Measurements from ENCODE around the gene NID2.

NID2 gene

DNA sequence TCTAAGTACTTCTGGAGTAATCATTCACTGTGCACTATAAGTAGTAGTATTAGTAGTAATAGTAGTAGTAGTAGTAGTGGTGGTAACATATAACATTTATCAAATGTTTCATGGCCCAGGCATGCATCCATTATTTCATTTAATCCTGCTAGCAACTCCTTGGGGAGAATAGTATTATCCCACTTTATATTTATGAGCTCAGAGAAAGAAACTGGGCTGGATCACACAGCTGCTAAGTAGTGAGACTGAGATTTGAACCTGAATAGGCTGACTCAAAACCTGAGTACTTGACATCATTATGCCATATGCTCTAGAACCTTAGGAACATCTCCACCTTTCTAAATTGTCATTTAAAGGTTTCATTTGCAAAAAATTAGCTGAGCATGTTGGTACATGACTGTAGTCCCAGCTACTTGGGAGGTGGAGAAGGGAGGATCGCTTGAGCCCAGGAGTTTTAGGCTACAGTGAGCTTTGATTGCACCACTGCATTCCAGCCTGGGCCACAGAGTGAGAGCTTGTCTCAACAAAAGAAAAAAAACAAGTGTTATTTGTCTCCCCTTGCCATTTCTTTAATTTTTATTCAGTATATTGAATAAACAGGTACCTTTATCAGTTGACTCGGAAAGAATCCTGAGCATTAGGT lies 11.4 kb upstream of the NID2 start:
- no peak for DNase-seq

DNA sequence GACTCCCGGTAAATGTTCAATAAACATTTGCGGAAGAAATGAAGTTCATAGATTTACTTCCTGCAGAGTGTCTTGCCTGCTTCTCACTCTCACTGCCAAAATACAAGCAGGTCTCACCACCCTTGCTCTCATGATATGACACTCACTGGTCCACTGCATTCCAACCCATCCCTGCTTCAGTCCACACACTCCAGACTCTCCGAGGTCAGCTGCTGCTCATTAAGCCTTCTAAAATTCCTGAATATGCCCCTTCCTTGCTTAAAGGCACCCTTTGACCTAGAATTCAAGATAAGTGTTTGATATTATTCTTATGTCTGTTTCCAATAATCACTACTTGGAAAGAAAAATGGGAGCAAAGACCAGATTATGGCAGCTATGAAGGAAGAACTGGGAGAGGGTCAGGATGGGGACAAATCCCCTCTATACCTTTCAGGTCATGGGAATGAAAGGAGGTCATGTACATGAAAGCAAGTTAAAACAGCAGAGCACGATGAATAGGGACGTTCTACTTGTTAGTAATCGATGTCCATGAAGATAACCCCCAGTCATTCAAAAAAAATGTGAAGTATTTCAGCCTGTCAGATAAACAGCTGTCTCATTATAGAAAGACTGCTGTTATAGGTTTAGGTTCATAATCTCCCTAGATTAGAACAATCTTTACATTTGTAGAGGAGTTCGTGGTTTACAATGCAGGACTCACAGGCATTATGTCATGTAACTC lies 10.5 kb upstream of the NID2 start:
- DNase-seq, result no peak

DNA sequence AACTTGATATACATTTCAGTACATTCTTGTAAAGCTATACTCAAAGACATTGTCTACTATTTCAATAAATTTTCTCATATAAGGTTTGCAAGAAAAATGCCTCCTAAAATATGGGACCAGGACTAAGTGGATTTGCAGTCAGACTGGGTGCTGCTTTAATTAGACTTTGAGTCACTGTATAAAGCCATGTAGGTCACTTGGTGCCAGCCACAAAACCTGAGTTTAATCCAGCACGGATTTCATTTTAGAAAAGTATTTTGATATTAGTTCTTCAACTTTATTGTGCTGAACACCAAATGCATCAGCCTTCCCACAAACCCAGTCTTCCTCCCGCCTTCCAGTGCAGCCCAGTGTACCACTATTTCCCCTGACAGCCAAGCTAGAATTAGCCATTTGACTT lies 9.9 kb upstream of the NID2 start:
- no peak for DNase-seq

DNA sequence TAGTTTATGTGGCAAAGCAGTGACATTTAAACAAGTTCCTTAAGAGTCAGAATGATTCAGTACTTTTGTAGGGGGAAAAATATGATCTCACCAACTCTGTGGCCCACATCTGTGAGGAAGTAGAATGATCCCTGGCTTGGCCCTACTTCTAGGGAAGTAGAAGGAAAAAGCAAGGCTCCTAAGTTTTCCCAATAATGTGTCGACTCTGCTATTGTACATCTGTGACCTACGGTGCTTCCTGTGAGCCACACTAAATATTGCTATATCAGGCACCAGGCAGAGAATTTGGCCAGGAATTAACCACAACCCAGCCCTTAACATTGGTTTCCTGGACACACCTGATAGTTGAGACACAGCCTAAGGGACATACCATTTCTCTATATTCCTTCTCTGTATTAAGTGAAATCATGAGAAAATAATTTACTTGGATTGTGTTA lies 9.3 kb upstream of the NID2 start:
- DNase-seq, result no peak

DNA sequence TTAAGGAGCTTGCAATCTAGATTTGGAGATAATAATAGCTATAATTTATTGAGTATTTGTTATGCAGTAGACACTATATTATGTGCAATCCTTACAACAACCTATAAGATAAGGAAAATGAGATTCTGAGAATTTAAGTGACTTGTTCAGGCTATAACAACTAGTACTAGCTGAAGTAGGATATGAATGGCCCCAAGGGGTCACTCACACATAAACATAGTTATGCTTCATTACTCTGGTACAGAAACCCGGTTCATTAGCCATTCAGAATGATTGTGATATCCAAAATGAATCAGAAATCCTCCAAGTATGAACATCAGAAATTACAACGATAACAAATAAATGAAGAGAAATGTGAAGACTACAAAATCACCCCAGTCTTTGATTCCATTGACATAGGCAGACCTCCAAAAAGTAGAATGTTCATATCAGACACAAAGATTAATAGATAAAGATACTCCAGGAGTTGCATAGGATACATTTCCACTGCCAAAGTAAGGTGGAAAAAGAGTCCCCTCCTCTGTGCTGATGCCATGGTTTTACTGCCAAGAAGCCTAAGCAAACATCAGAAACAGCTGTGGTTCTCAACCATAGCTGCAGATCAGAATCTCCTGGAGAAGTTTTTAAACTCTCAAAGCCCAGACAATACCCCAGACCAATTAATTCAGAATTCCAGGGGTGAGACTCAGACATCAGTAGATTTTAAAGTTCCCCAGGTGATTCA lies 8.6 kb upstream of the NID2 start:
- DNase-seq, result no peak

DNA sequence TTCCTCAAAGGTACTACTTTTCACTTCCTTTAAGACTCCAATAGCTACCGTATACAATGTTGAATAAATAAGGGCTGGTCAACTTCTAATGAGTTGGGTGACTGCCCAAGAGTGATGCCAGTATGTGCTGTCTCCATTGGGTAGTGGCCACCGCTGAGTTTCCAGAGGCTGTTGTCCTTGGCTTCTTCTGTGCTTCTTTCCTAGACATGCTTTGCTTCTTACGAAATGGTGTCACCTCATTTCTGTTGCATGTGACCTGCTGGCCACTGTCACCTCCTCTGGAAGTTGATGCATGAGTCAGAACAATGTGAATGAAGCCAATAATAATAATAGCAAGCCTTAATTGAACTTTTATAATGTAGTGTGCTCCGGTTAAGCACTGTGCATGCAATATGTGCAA lies 7.5 kb upstream of the NID2 start:
- no peak for DNase-seq

DNA sequence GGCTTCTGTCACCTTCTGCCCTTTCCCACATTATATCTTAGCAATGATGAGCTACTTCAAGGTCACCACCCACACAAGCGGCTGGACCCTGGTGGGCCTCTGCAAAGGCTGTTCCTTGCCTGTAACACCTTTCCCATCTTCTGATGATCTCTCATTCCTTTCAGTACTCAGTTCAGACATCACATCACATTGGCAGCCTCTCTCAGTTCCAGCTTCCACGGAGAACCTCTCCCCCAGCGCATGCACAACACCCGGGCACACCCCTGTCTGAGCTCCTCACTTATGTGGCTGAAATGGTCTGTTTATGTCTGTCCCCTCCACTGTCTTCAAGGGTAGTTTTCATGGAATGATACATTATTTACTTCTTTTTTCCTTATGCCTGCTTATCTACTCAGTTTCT lies 6.5 kb upstream of the NID2 start:
- DNase-seq, result no peak

DNA sequence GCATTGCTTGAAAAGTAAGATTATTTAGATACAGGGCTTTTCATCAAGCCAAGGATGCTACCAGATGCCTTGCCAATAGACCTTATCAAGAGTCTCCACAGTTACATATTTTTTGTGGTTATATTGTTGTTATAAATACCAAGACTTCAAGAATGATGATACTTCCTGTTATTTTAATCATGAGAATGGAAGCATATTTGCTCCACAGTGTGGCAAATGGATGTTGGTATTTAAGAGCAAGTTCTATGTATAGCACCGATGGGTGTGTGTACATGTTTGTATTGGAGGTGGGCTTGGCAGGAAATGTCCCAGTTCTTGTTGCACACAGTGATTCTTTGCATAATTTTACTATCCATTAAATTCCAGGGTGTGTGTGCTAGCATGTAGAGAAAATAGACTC lies 4.4 kb upstream of the NID2 start:
- DNase-seq, result no peak

DNA sequence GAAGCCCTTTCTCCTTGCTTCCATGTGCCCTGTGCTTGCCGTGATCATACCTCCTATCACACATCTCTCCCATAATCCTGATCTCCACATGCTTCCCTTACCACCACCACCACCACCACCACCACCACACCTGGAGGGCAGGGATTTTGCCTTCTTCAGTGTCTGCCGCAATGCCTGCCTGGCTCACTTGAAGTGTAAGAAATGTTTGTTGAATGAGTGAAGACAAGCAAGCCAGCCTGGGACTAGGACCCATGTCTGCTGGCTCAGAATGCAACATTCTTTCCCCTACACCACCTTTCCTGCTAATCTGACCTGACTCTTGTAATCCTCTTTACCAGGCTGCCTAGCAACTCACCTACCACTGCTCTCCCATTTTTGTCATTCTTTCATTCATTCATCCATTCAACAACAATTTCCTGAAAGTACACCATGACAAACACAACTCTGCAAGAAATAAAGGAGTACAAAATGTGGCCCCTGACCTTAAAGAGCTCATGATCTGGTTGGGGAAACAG lies 3.5 kb upstream of the NID2 start:
- no peak for DNase-seq

DNA sequence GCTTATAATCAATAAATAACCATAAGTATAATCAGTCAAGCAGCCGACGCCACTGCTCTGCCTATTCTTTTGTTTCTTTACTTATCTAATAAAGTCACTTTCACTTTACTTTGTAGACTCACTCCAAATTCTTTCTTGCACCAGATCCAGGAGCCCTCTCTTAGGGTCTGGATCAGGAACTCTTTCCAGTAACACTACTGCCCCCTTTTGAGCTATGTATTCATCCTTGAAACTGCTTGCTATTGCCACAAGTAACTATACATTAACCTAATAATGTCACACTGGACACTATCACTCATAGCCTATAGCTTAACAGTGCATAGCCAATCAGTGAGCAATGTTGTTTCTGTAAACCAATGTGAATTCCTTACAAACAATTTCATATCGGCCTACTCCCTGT lies 2.8 kb upstream of the NID2 start:
- peak in 1 of 2 experiments; percentile 50 for DNase-seq

DNA sequence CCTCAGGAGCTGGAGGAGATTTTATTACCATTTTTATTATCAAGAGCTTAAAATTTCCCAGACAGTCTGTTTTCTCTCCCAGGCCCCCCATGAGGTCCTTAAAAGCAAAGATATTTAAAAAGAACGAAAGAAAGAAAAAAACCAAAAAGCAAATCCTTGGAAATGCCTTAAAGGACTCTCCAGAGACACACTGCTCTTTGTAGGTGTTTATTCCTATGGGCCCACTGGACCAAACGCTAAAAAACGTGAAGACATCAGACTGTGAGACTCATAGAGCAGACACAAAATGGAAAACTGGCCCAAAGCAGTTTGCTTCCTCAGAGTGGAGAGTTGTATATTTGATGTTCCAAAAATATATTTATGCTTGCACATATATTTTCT lies 1.2 kb upstream of the NID2 start:
- no peak for DNase-seq

DNA sequence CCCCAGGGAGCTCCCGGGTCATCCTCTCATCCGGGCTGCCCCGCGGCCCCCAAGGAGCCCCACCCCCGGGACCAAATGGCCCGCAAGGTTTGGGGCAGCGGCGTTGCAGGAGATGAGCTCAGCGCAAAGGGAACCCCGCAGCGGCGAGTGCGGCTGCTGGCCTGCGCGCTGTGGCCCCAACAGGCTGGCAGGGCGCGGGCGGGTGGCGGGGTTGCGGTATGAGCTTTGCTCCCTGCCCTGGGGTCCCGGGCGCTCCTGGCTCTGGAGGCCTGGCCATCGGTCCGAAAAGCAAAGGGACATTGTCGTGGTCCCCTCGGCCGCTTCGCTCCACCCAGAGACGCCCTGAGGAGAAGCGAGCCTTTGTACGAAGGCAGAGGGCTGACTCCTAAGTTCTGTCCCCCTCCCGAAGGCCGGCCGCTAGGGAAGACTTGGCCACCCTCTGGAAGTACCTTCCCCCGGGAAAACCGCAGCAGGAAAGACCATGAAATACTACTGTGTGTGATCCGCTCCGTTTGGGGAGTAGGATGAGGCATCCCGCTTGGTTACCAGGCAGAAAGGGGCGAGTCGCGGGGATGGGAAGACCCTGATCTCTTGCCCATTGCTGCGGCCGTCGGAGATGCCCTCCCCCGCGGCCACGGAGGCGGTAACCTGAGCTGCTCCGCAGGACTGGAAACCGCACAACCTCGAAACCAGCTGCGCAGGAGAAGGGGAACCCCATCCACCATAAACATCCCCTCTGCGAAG lies 620 bp upstream of the NID2 start:
- DNase-seq, result peak; percentile 33 to 34

DNA sequence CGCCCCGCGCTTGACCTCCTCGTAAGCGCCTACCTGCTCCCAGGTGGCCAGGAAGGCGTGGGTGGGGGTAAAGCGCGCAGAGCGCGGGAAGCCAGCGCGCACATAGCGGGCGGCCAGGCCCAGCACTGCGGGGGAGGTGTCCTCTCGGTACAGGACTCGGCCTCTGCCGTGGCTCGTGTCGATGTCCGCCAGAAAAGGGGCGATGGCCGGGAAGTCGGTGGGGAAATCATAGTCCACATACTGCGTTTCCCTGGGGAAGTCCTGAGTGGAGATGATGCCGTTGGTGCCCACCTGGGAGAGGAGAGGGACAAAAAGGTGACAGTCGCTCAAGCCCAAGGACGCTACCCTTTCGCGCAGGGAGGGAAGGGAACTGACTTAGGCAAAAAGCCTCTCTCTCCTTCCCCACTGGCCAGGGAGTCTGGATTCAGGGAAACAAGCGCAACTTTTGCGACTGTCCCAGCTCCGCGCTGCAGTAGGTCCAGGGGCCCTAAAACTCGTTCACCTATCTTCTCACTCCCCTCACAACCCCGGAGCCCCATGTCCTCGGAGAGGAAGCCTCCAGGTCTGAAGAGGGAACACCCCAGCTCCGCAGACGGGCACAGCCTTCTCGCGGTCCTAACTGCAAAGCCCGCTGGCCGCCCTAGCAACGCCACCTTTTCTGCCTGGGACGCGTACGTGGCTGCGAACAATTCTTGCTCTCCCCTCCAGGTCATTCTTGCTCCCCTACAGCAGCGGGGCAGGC lies 815 bp downstream of the NID2 start:
- peak; percentile 61 to 71 for DNase-seq

DNA sequence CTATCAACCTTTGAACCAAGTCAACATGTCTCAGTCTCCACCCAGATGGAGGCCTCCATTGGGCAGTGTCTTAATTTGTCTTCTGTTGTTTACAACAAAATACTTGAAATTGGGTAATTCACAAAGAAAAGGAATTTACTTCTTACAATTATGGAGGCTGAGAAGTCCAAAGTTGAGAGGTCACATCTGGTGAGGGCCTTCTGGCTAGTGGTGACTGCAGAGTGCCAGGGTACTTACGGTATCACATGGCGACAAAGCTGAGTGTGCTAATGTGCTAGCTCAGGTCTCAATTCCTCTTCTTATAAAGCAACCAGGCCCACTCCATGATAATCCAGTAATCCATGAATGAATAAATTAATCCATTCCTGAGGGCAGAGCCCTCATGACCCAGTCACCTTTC lies 4.7 kb downstream of the NID2 start:
- peak in 1 of 2 experiments; percentile 39 for DNase-seq

DNA sequence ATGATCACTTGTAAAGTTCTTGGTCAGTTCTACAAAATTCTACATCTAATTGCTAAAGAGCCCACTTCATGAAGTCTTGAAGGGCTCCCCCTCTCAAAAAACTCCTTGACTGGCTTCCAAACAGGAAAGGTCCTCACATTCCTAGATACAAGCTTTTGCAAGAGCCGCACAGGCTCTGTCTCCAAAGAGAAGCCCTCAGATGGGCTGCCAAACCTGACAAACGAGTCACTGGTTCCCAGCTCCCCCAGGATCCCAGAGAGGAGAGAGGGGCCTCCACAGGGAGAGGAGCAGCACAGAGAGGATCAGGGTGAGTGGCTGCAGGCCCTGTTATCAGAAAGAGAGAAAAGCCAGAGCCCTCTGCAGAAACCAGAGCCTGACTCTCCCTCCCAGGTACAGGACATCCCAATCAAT lies 5.8 kb downstream of the NID2 start:
- no peak for DNase-seq

DNA sequence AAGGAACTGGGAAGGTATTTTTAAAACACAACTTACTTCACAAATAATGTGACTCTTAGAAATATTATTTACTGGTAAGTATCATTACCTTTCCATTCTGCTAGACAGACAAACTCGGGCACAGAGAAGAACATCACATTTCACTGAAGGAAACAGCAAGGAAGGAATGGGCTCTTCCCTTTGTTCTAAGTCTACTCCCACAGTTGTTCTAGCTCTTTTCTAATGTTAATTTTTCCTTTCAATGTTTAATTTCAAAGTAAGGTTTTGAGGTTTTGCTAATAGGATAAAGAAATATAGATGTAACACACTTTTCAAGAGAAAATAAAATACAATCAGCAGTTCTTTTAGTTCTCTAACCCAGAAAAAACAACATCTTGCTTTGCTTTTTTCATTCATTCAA lies 7.0 kb downstream of the NID2 start:
- DNase-seq, result no peak

DNA sequence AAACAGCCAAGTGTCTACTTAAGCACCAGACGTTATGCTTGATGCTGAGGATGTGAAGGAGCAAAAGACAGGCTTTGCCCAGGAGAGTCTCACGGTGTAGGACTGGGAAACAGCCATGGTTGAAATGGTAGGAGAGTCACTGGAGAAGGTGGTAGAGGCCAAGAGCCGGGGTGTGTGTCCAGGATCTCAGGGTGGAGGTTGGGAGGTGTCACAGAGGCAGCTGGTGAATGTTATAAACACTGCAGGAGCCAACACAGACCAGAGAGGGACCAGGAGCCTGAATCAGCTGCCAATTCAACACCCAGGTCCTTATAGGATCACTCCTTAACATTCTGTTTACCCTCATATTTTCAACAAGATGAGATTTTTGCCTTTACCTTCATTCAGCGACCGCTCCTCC lies 7.5 kb downstream of the NID2 start:
- no peak for DNase-seq

DNA sequence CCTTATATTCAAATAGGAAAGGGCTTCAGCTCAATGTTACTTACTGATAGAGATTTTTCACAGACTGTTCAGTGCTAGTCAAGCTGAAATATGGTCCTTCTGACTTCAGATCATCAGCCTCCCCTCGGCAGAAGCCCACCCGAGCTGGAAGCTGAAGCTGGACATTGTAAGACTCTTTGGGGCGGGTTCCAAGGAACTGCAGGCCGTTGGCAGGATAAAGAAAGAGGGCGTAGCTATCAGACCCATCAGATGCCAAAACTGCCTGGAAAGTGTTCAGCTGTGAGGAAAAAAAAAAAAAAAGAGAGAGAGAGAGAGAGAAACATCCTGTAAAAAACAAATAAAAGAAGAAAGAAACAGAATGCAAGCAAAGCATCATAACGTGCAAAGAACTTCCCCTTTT lies 8.8 kb downstream of the NID2 start:
- no peak for DNase-seq

DNA sequence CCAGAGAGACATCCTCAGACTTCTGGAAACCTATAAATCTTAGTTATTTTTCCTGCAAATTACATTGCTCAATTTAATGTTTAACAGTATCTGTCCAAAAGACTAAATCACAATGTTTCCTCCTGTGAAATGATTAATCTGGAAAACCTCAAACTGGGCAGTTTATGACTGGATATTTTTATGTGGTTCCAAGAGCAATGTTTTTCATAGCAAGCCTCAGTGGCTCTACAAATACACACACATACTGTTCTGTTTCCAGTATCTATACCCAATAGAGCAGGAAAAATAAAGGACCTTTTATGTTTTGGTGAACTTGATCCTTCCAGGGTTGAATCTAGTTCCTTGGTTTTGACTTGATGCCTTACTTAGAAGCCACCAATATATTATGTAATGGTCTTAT lies 9.2 kb downstream of the NID2 start:
- no peak for DNase-seq

DNA sequence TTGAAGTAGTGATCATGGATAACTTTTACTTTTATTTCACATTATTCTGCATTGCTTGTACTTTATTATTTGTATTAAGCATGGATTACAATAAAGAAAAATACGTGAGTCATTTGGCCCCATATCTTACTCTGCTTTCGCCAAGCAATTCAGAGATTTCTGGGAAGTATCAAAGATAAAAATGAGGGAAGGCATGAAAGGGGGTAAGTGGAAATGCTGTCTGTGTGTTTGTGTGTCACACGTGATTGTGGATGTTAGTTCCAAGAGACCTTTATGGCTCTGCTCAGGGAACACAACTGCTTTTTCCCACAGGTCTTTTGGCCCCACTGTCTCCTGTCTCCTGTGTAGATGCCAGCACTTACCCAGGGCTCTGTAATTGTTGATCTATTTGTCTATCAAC lies 10.5 kb downstream of the NID2 start:
- DNase-seq, result no peak

DNA sequence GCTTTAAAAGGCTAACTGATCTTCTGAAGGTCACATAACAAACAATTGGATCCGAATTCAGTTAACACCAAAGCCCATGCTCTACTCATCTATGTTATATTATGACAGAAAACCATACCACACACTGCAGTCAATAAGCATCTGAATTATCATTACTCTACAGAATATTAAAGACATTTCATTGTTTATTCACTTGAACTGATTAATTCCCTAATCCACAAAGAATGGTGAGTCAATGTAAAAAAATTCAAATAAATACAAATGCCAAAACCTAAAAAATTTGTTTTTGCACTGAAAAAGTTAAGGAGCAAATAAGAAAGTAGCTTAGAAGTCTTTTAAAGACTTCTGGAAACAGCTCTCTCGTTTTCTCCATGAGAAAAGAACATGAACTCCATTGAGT lies 13.7 kb downstream of the NID2 start:
- DNase-seq, result no peak

DNA sequence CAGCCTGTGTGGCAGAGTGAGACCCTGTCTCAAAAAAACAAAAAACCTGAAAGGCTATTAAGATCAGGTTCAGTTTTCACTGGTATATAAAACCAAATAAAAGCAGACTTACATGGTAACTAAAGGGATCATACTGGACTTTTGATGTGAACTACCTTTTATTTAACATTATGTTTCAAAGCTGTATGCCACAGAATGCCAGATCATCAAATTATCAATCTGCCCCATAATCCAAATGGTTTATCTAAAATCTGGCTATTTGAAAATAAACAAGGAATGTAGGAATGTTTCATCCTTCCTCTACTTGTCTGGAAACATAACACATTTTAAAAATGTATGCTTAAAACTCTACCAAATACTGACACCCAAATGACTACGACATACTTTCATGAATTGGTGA lies 14.2 kb downstream of the NID2 start:
- no peak for DNase-seq

DNA sequence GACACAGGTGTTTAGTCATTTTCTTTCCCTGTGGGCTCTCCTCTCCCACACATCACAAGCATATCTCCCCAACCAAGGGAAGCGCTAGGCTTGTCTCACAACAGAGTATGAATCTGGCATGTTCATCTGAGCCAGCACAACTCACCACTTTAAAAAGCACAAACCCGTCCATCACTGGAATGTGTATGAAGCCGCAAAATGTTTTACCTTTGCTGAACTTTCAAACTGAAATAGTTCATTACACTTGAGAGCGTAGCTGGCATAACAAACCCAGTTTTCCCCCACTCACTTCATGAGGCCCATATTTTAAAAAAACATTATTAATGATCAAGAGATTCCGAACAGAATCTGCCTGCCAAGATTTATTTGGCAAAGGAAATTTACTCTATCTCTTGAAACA lies 15.8 kb downstream of the NID2 start:
- DNase-seq, result no peak
